GM18867 (cell line): Measurements from ENCODE around the gene EYS.
"Not testable (repeated sequence)": the region's sequence is repeated elsewhere in the genome, so short reads cannot be mapped to it uniquely, and the experiment has no call there.

Experiments used
- ATAC-seq: cut with Tn5 transposase; IDR thresholded peaks from one replicate; pipeline ENCODE4 v1.9.1; 2021; ENCODE audit warnings: mild to moderate bottlenecking, moderate library complexity; ENCODE audit not compliant: unreplicated experiment

The EYS gene

DNA sequence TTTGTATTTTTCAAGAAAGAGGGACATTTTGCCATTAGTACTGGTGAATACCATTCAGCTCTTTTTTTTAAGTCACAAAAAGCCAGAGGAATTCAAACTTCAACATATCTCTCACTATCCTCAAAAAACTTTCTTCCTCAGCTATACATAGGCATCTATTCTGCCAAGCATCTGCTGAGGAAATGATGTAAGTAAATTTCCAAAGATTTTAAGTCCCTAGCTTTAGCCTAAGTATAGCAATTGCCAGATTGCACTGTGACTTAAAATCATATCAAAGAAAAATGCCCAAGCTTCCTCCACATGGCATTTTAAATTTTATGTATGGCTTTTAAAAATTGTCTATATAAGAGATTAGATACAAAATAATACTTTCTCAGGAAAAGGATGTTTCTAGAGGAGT is 237.4 kb downstream of the EYS start:
- no peak for ATAC-seq

DNA sequence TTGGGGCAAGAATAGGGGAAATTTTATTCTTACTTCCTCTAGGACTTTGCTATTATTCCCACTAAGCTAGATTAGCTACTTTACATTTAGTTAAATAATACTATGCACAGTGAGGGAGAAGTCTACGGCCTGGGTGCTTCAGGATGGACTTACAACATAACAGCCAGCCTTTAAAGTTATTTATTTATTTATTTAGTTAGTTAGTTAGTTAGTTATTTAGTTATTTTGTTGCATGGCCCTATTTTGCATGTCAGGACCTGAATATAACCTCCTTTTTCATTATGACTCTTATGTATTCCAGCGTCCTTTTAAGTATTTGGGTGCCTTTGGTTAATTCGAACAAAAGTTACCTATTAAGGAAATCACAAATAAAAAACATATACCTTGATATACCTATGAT is 238.7 kb downstream of the EYS start:
- no peak for ATAC-seq

GRCh38 chr6:65461121-65461520 is 245.9 kb downstream of the EYS start:
- no peak for ATAC-seq

- no peak for ATAC-seq
These were observed 254.7 kb downstream of the EYS start for GRCh38 chr6:65452333-65452732.

- no peak for ATAC-seq
These were observed 256.6 kb downstream of the EYS start for GRCh38 chr6:65450451-65450850.

- no peak for ATAC-seq
These were observed 257.1 kb downstream of the EYS start for GRCh38 chr6:65449926-65450325.

- ATAC-seq, result no peak
These were observed 258.2 kb downstream of the EYS start for GRCh38 chr6:65448866-65449265.

GRCh38 chr6:65436281-65436680 is 270.7 kb downstream of the EYS start:
- no peak for ATAC-seq

GRCh38 chr6:65416621-65417020 is 290.4 kb downstream of the EYS start:
- no peak for ATAC-seq

GRCh38 chr6:65410309-65410708 is 296.7 kb downstream of the EYS start:
- ATAC-seq, result no peak

DNA sequence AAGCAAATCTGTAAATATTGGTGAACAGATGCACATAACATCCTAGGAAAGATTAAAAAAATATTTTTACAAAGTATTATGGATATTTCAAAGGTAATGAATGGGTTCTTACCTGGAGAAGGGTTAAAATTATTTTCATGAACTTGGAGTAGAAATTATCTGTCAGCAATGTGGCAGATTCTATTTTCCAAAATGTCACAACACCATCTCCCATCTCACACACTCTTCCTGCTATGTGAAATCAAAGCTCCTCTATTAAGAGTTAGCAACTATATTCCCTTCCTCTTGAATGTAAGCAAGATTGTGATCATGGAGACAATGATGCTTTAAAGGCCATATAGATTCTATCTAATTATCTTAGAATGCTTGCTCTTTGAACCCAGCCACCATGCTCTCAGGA is 304.5 kb downstream of the EYS start:
- no peak for ATAC-seq

- no peak for ATAC-seq
These were observed 307.5 kb downstream of the EYS start for GRCh38 chr6:65399355-65400084.

DNA sequence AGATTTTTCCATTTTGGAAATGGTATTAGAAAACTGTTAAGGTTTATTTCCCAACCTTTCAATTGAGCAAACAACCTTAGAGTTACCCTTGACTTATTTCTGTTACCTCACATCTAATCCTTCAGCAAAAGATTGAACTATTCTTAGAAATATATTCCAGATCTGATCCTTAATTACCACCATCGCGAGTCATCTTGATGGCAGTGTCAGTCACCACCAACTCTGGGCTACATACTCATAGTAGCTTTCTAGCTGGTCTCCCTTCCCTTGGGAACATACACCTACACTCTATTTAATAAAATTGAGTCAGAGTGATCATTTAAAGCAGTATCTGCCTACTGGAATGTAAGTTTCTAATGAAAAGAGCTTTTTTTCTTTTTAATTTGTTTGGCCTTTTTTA is 308.2 kb downstream of the EYS start:
- no peak for ATAC-seq

- no peak for ATAC-seq
These were observed 356.5 kb downstream of the EYS start for GRCh38 chr6:65350530-65350929.

DNA sequence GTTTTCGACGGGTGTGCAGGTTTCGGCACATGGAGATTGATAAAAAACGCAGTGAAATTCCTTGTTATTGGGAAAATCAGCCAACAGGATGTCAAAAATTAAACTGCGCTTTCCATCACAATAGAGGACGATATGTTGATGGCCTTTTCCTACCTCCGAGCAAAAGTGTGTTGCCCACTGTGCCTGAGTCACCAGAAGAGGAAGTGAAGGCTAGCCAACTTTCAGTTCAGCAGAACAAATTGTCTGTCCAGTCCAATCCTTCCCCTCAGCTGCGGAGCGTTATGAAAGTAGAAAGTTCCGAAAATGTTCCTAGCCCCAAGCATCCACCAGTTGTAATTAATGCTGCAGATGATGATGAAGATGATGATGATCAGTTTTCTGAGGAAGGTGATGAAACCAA is 404.4 kb downstream of the EYS start:
- not testable (repeated sequence) for ATAC-seq

- no peak for ATAC-seq
These were observed 407.8 kb downstream of the EYS start for GRCh38 chr6:65299236-65299635.

- ATAC-seq, result no peak
These were observed 411.2 kb downstream of the EYS start for GRCh38 chr6:65295812-65296211.

DNA sequence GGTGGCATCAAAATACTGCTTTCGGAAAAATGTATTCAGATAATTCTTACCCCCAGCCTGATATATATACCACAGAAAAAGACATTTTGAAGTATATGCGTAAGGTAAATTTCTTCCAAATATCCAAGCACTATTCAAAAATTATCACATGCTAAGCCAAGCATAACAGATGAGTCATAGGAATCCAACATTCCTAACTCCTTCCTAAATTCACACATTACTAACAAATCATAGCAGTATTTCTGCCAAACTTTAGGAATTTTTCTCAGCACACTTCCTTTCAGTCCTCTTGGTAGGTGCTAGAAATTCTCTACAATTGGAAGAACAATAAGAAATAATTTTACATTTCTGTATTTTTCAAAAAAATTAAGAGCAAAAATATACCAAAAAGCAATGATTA is 417.5 kb downstream of the EYS start:
- no peak for ATAC-seq

- ATAC-seq, result no peak
These were observed 421.8 kb downstream of the EYS start for GRCh38 chr6:65285275-65285674.

- no peak for ATAC-seq
These were observed 427.0 kb downstream of the EYS start for GRCh38 chr6:65280060-65280459.

DNA sequence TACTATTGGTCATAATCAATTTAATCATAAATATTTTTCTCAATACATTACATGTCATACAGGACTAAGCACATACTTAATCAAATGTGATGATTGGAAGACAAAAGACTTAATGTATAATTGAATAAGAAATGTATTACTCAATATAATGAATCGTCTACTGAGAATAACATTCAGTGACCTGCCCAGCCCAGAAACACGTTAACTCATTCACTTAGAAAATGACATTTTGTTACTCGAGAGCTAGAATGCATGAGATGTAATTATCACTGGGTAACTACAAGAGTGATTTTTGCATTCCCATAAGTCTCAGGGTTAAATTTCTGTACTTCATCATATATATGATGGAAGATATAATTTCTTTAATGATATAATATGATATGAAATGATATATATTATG is 444.8 kb downstream of the EYS start:
- no peak for ATAC-seq

GRCh38 chr6:65259982-65260381 is 447.0 kb downstream of the EYS start:
- no peak for ATAC-seq

DNA sequence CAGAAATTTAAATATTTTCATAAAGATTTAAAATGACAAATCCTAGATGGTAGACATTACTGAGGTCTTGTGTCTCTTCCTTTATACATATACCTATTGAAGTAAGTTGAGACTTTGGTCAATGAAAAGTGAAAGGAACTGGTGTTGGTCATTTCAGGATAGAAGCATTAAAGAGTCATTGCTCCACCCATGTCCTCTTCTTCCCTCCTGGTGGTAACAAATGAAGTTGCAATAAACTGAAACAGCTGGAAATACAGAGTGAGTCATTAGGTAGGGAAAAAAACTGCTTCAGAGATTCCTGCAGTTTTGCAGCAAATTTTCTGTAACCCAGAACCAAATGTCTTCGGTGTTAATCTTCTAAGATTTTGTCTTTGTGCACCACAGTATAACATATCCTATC is 448.0 kb downstream of the EYS start:
- ATAC-seq, result no peak
